DMS114 treated with DMSO at 0.1 percent for 48 hours (cell line): Measurements from ENCODE around the gene ZNF75A.

Experiments
- DNase-seq: peaks from one replicate; lab custom pipeline; 2025; ENCODE audit not compliant: unreplicated experiment; lab: John Stamatoyannopoulos, UW

Gene ZNF75A

DNA sequence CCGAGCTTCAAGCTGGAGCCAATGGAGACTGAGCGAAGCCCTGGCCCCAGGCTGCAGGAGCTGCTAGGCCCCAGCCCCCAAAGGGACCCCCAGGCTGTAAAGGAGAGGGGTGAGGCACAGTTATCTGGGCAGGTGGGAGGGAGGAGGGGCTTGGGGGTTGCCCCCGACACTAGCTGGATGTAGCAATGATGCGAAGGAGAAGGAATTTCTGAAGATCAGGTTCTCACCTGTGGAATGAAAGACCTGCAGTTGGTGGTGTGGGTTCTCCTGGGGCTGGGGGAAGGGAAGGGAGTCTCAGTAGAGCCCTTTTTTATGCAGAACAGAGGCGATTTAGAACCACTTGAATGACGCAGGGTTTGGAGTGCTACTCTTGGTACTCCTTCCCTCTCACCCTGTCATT, 20.2 kb upstream of the ZNF75A start:
- DNase-seq: no peak

DNA sequence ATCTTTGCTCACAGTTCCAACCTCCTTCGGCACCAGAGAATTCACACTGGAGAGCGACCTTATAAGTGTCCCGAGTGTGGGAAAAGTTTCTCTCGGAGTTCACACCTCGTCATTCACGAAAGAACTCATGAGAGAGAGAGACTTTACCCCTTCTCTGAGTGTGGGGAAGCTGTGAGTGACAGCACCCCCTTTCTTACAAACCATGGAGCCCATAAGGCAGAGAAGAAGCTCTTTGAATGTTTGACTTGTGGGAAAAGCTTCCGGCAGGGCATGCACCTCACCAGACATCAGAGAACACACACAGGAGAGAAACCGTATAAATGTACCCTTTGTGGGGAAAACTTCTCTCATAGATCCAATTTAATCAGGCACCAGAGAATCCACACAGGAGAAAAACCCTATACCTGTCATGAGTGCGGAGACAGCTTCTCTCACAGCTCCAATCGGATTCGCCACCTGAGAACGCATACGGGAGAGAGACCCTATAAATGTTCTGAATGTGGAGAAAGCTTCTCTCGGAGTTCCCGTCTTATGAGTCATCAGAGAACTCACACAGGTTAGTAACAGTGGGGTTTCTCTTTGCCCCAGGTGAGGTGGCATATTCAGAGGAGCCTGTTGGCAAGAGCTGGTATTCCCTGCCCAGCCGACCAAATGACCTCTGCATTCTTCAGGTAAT, 15.2 kb upstream of the ZNF75A start:
- DNase-seq: no peak

DNA sequence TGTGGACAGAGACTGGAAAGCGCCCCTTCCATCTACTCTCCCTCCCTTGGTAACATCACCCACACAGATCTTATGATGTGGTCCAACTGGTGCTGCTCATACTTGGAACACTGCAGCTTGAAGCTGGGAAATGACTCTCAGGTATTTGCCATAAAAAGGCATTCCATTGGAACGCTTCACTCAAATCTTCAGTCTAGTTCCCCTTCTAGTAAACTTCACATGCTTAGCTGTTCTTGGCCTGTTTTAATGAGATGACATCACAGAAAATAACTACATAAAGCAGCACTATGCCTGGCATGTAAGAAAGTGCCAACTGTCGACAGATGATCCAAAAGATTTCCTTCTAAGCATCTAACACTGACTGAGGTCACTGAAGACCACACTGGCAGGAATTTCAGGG, 12.7 kb upstream of the ZNF75A start:
- DNase-seq: no peak

GRCh38 chr16:3295209-3295608, 10.1 kb upstream of the ZNF75A start:
- DNase-seq: no peak

DNA sequence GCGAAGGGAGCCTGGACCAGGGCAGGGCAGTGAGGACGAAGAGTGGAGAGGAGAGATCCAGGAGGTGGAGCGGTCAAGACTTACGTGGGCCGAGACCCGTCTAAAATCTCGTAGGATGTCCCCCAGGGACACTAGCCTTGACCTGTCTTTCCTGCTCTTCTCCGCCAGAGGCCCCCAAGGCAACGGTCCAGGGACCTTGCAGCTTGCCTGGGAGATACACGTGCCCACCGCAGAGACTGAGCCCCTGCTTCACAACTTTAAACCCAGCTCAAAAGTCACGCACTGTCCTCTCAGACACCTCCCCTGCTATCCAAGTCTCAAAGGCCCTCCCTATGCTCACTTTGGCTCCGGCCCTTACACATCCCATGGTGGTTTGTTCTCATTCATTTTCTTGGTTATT, 9.5 kb upstream of the ZNF75A start:
- no peak for DNase-seq

GRCh38 chr16:3304370-3304769, 927 bp upstream of the ZNF75A start:
- DNase-seq: no peak

DNA sequence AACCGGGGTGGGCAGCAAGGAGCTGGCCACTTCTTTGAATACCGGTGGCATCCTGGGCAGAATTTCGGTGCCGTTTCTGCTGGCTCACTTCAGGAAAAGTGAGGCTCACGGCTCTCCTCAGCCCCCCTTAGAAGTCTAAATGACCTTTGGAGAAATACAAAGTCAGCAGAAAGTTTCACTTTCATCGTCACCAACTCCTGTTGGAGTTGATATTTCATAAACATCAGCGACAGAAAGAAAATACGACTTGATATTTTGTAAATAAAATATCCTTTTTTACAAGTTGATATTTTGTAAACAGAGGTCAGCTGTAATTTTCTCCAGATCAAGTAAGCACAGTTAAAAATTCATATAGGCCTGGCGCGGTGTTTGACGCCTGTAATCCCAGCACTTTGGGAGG, 781 bp downstream of the ZNF75A start:
- no peak for DNase-seq

- no peak for DNase-seq
Measured at GRCh38 chr16:3311496-3311895, 6.2 kb downstream of the ZNF75A start.

DNA sequence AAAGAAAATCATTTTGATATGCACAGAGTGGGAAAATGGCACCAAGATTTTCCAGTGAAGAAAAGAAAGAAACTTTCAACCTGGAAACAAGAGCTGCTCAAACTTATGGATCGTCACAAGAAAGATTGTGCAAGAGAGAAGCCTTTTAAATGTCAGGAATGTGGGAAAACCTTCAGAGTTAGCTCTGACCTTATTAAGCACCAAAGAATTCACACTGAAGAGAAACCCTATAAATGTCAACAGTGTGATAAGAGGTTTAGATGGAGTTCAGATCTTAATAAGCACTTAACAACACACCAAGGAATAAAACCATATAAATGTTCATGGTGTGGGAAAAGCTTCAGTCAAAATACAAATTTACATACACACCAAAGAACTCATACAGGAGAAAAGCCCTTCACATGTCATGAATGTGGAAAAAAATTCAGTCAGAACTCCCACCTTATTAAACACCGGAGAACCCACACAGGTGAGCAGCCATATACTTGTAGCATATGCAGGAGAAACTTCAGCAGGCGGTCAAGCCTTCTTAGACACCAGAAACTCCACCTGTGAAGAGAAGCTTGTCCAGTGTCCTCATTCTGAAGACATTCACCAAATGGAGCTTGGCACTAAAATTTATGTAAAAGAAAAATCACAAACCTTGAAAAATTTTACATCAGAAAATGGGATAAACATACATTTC, 12.2 kb downstream of the ZNF75A start:
- DNase-seq: no peak

- no peak for DNase-seq
Measured at GRCh38 chr16:3321816-3322215, 16.5 kb downstream of the ZNF75A start.

DNA sequence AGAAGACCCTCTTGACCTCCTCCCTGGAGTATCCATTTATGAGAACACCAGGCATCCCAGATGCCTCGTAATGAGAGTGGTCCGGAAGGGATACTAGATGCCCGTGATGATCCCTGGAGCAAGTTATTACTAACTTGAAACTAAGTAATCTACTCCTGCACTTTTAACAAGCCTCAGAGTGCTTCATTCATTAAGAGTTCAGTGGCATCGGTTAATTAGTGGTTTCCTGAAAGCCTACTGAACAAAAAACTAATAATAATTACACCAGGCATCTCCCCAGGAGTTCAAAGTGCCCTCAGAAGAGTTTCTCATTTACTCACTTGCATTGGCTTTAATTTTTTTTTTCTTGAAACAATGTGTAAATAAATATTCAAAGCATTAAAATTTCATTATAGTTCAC, 22.2 kb downstream of the ZNF75A start:
- DNase-seq: no peak

GRCh38 chr16:3328104-3328503, 22.8 kb downstream of the ZNF75A start:
- DNase-seq: no peak

DNA sequence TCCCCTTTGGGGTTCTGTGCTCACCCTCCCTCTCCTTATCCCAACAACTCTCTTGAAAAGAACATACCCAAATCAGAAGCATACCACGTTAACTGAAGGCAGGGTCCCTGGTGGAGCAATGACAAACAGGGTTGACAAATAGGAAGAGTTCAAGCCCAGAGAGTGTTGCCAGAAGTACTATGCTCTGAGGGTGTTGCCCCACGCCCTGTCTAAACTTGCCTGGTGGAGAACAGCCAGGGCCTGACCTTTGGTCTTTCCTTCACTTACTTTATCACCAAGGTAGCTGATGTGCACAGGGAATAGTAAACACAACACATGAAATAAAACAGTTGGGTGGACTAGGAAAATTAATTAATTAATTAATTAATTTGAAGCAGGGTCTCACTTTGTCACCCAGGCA, 23.3 kb downstream of the ZNF75A start:
- no peak for DNase-seq

GRCh38 chr16:3346041-3346440, 40.7 kb downstream of the ZNF75A start:
- DNase-seq: no peak

- DNase-seq: no peak
Measured at GRCh38 chr16:3347586-3347985, 42.3 kb downstream of the ZNF75A start.

GRCh38 chr16:3348547-3349167, 43.4 kb downstream of the ZNF75A start:
- DNase-seq: no peak

DNA sequence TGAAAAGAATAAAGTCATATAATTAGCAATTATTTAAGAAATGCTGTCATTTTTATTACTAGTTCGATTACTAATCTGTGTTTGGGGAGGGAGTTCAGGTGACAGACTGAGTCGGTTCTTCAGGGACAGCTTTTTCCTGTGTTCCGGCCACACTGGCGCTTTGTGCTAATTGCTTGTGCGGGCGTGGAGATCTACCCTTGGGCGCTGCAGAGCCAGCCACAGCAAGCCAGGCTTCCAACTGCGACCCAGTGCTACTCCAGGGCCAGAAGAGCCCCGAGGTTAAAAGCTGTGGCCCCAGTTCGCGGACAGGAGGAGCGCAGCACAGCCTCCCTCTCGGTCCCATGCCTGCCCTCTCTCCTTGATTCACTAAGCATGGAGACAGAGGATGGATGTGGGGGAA, 43.9 kb downstream of the ZNF75A start:
- DNase-seq: no peak

DNA sequence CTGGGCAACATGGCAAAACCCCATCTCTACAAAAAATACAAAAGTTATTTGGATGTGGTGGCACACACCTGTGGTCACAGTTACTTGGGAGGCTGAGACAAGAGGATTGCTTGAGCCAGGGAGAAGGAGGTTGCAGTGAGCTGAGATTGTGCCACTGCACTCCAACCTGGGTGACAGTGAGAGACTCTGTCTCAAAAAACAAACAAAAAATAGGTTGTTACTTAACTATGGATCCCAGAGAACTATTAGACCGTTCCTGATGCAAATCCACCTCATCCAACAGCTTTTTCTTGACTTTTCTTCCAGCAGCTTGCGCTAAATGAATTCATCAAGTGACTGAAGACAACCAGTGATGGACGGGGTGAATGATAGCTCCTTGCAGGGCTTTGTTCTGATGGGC, 50.3 kb downstream of the ZNF75A start, which contains the start of gene OR2C1:
TSS of gene OR2C1 (plus strand) at position 301 of the 400 bp plus-strand sequence. CDS start at position 353, 52 bp downstream.
- DNase-seq: no peak

DNA sequence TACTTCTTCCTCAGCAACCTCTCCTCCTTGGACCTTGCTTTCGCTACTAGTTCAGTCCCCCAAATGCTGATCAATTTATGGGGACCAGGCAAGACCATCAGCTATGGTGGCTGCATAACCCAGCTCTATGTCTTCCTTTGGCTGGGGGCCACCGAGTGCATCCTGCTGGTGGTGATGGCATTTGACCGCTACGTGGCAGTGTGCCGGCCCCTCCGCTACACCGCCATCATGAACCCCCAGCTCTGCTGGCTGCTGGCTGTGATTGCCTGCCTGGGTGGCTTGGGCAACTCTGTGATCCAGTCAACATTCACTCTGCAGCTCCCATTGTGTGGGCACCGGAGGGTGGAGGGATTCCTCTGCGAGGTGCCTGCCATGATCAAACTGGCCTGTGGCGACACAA, 50.8 kb downstream of the ZNF75A start:
- DNase-seq: no peak

- no peak for DNase-seq
Measured at GRCh38 chr16:3358871-3359270, 53.6 kb downstream of the ZNF75A start.

DNA sequence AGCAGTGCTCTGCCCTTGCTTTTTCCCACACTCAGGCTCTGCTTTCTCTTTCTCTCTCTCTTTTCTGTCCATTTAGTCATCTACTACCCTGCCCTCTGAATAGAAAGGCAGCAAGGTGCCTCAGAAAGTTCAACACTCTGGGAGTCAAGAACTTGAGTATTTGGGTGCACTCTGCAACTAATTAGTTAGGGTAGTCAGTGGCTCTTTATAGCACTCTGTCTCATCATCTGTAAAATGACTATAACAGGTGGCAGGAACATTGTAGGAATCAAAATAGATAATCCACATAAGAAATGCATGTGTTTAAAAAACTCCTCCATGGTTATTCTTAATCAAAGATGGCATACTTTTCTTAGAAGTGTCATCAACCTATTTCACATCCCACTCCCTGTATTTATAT, 57.6 kb downstream of the ZNF75A start:
- DNase-seq: no peak

DNA sequence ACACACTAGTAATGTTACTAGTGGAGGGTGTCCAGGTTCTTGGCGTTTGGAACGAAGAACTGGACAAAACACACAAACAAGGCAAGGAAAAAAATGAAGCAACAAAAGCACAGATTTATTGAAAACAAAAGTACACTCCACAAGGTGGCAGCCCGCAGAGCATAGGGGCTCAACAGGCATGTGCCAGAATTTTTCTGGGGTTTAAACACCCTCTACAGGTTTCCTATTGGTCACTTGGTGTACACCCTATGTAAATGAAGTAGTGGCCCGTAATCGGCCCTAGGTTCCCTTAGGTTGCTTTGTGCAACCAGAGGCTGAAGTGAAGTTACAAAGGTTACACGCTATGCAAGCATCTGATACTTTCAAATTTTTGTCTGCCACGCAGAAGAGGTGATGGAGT, 58.5 kb downstream of the ZNF75A start:
- no peak for DNase-seq
